H1 (cell line): Measurements from ENCODE around the gene EEIG1. TPM values are rescaled to one million over a fixed set of nuclear protein-coding genes. Genes with fewer than 3 reads are reported as not detected.

Source experiments
- CTCF ChIA-PET: fragments of 300-600 bp; sonication (Branson Sonifier 250); formaldehyde crosslinking; loops from one replicate; lab custom pipeline; 2021; ENCODE audit not compliant: partially characterized antibody; lab: Charles Lee
- POLR2A ChIA-PET: fragments of 300-600 bp; sonication (Branson Sonifier 250); formaldehyde crosslinking; loops from one replicate; lab custom pipeline; 2021; ENCODE audit warnings: inconsistent platforms; ENCODE audit not compliant: partially characterized antibody; lab: Charles Lee
- DNase-seq, 2 experiments: peaks; one replicate each; pipeline versions ENCODE4 v3.0.0 to v3.0.0-alpha.2; 2010 to 2022; ENCODE audit warnings: low spot score in 2 of 2, low read depth in 1 of 2, mixed read lengths in 1 of 2
- FAIRE-seq: peaks from 2 replicates; lab custom pipeline; 2011; peaks lifted over from hg19 to GRCh38; lab: Jason Lieb, UNC
- H2AFZ ChIP-seq: 2 replicates; pipeline ENCODE4 v1.8.1; 2012; ENCODE audit warnings: low read length, inconsistent platforms
- H2AK5ac ChIP-seq: 2 replicates; pipeline ENCODE4 v1.6.1; 2013; ENCODE audit warnings: low read depth, low read length
- H2BK120ac ChIP-seq: replicated peaks from 2 replicates; pipeline ENCODE3; 2013; ENCODE audit warnings: low read depth, low read length, inconsistent platforms
- H2BK12ac ChIP-seq: 2 replicates; pipeline ENCODE4 v1.6.1; 2013; ENCODE audit warnings: low read depth, low read length
- H2BK15ac ChIP-seq: 2 replicates; pipeline ENCODE4 v1.6.1; 2013; ENCODE audit warnings: low read length
- H2BK20ac ChIP-seq: 2 replicates; pipeline ENCODE4 v1.6.1; 2013; ENCODE audit warnings: low read length
- H2BK5ac ChIP-seq: 2 replicates; pipeline ENCODE4 v1.6.1; 2013; ENCODE audit warnings: low read depth, low read length
- H3K14ac ChIP-seq: 2 replicates; pipeline ENCODE4 v1.6.1; 2013; ENCODE audit warnings: inconsistent platforms; ENCODE audit not compliant: insufficient read length
- H3K18ac ChIP-seq: 2 replicates; pipeline ENCODE4 v1.6.1; 2013; ENCODE audit warnings: low read length; ENCODE audit errors: extremely low read depth
- H3K23ac ChIP-seq: 2 replicates; pipeline ENCODE4 v1.6.1; 2013; ENCODE audit warnings: inconsistent platforms; ENCODE audit not compliant: insufficient read length
- H3K23me2 ChIP-seq: 2 replicates; pipeline ENCODE4 v1.6.1; 2013; ENCODE audit warnings: low read depth, low read length
- H3K27ac ChIP-seq: 2 replicates; pipeline ENCODE4 v1.6.1; 2011; ENCODE audit warnings: low read depth, low read length, inconsistent platforms
- H3K27me3 ChIP-seq, 4 experiments: replicated peaks in 1 of 4; 1 replicate in 1 of 4; 2 replicates in 3 of 4; pipeline versions ENCODE4 v1.6.1 to v1.8.1; 2011 to 2013; ENCODE audit warnings: low read length in 3 of 4, mild to moderate bottlenecking in 3 of 4, inconsistent platforms in 2 of 4, mixed read lengths in 2 of 4, moderate library complexity in 1 of 4; ENCODE audit not compliant: control insufficient read depth in 3 of 4, insufficient read depth in 3 of 4; ENCODE audit errors: extremely low read depth in 1 of 4
- H3K36me3 ChIP-seq, 4 experiments: 2 replicates each; pipeline versions ENCODE4 v1.6.1 to v1.8.1; 2011 to 2013; ENCODE audit warnings: mild to moderate bottlenecking in 4 of 4, low read length in 3 of 4, moderate library complexity in 2 of 4, control low read depth in 1 of 4, inconsistent platforms in 1 of 4; ENCODE audit not compliant: insufficient read depth in 4 of 4, control insufficient read depth in 2 of 4
- H3K4ac ChIP-seq: replicated peaks from 2 replicates; pipeline ENCODE3; 2013; ENCODE audit warnings: low read length, low read depth, mixed read lengths, inconsistent platforms; ENCODE audit not compliant: insufficient read length
- H3K4me1 ChIP-seq, 4 experiments: replicated peaks in 1 of 4; 1 replicate in 1 of 4; 2 replicates in 3 of 4; pipeline versions ENCODE4 v1.6.1 to v1.8.1; 2011 to 2013; ENCODE audit warnings: low read length in 3 of 4, inconsistent platforms in 2 of 4, mixed read lengths in 1 of 4; ENCODE audit not compliant: insufficient read depth in 4 of 4, control insufficient read depth in 3 of 4
- H3K4me2 ChIP-seq, 2 experiments: 2 replicates each; pipeline versions ENCODE4 v1.6.1 to v1.8.1; 2011 to 2013; ENCODE audit warnings: low read depth in 2 of 2, low read length in 2 of 2, control low read depth in 1 of 2, inconsistent platforms in 1 of 2, mild to moderate bottlenecking in 1 of 2; ENCODE audit not compliant: insufficient read depth in 1 of 2
- H3K4me3 ChIP-seq, 4 experiments: fragments of 200-600, 300-600 bp in 1 of 4; sonication (generic), shearing (Covaris generic), sonication (Bioruptor Twin) in 1 of 4; 2 replicates each; pipeline versions ENCODE4 v1.5.1 to v1.8.1; 2011 to 2016; ENCODE audit warnings: low read length in 4 of 4, low read depth in 3 of 4, control low read depth in 2 of 4, inconsistent platforms in 2 of 4, mild to moderate bottlenecking in 2 of 4, mixed read lengths in 1 of 4, moderate library complexity in 1 of 4; ENCODE audit not compliant: insufficient read depth in 2 of 4; ENCODE audit errors: extremely low read depth in 1 of 4
- H3K56ac ChIP-seq: replicated peaks from 2 replicates; pipeline ENCODE3; 2013; ENCODE audit warnings: low read depth, mild to moderate bottlenecking, mixed read lengths, low read length, inconsistent platforms; ENCODE audit not compliant: insufficient read length
- H3K79me1 ChIP-seq: 2 replicates; pipeline ENCODE4 v1.6.1; 2013; ENCODE audit warnings: low read depth, low read length, control low read depth
- H3K79me2 ChIP-seq, 2 experiments: 2 replicates each; pipeline versions ENCODE4 v1.6.1 to v1.8.1; 2012 to 2013; ENCODE audit warnings: low read length in 2 of 2, mild to moderate bottlenecking in 2 of 2, inconsistent platforms in 1 of 2; ENCODE audit not compliant: insufficient read depth in 2 of 2, control insufficient read depth in 1 of 2
- H3K9ac ChIP-seq, 4 experiments: replicated peaks in 1 of 4; 1 replicate in 1 of 4; 2 replicates in 3 of 4; pipeline versions ENCODE4 v1.6.1 to v1.8.1; 2011 to 2013; ENCODE audit warnings: low read depth in 3 of 4, low read length in 3 of 4, control low read depth in 2 of 4, mild to moderate bottlenecking in 2 of 4, moderate library complexity in 2 of 4, inconsistent platforms in 1 of 4; ENCODE audit errors: extremely low read depth in 1 of 4
- H3K9me3 ChIP-seq, 2 experiments: 2 replicates each; pipeline versions ENCODE4 v1.6.1 to v1.8.1; 2012 to 2013; ENCODE audit warnings: mild to moderate bottlenecking in 2 of 2, moderate library complexity in 2 of 2, control low read depth in 1 of 2, inconsistent platforms in 1 of 2, low read depth in 1 of 2, low read length in 1 of 2, mixed read lengths in 1 of 2; ENCODE audit not compliant: insufficient read depth in 2 of 2
- H4K20me1 ChIP-seq, 2 experiments: replicated peaks in 1 of 2; 2 replicates each; pipeline versions ENCODE3 to v1.8.1; 2011 to 2013; ENCODE audit warnings: inconsistent platforms in 2 of 2, low read length in 2 of 2, mild to moderate bottlenecking in 1 of 2; ENCODE audit not compliant: insufficient read depth in 2 of 2, control insufficient read depth in 1 of 2
- H4K5ac ChIP-seq: 2 replicates; pipeline ENCODE4 v1.6.1; 2013; ENCODE audit warnings: low read length, low read depth, mixed read lengths, inconsistent platforms; ENCODE audit not compliant: insufficient read length
- H4K8ac ChIP-seq: 2 replicates; pipeline ENCODE4 v1.8.0; 2013; ENCODE audit warnings: mild to moderate bottlenecking, moderate library complexity, low read length, inconsistent platforms; ENCODE audit not compliant: insufficient read depth; ENCODE audit errors: extremely low read depth
- H4K91ac ChIP-seq: replicated peaks from 2 replicates; pipeline ENCODE3; 2013; ENCODE audit warnings: low read length, mixed read lengths, inconsistent platforms; ENCODE audit not compliant: insufficient read length
- CTCF ChIP-seq, 3 experiments: IDR thresholded peaks; 1 replicate in 2 of 3; 2 replicates in 1 of 3; pipeline versions ENCODE4 v1.5.1 to v1.6.1; 2011; ENCODE audit warnings: low read length in 3 of 3, mild to moderate bottlenecking in 3 of 3, inconsistent platforms in 2 of 3, low read depth in 1 of 3, moderate library complexity in 1 of 3; ENCODE audit not compliant: insufficient read depth in 1 of 3; ENCODE audit errors: control extremely low read depth in 1 of 3
- FOSL1 ChIP-seq: IDR thresholded peaks from 2 replicates; pipeline ENCODE4 v1.6.1; 2011; ENCODE audit warnings: mild to moderate bottlenecking, low read depth, low read length, moderate library complexity; ENCODE audit not compliant: insufficient read depth
- RNF2 ChIP-seq: fragments of 200-900, 300-1000 bp; sonication (generic); IDR thresholded peaks from 2 replicates; pipeline ENCODE4 v1.7.1; 2016; ENCODE audit warnings: borderline replicate concordance, low read depth, mild to moderate bottlenecking, antibody characterized with exemption, low read length; ENCODE audit not compliant: poor library complexity, severe bottlenecking; ENCODE audit errors: missing control alignments
- SIN3A ChIP-seq, 2 experiments: IDR thresholded peaks in 1 of 2; conservative IDR thresholded peaks in 1 of 2; 2 replicates each; pipeline ENCODE4 v1.6.1; 2011 to 2012; ENCODE audit warnings: low read length in 2 of 2, improper control_type of control experiment in 1 of 2, low read depth in 1 of 2, mild to moderate bottlenecking in 1 of 2
- TAF1 ChIP-seq: IDR thresholded peaks from 2 replicates; pipeline ENCODE4 v1.6.1; 2011; ENCODE audit warnings: mild to moderate bottlenecking, low read depth, low read length
- TEAD4 ChIP-seq: IDR thresholded peaks from 2 replicates; pipeline ENCODE4 v1.6.1; 2012; ENCODE audit warnings: low read depth, low read length, inconsistent platforms, mixed read lengths
- WGBS, 2 experiments: shearing (Covaris generic) in 1 of 2; methylation state at CpG; one replicate each; pipeline versions ENCODE4 v1.1.6 to v1.1.7; 2013 to 2015; ENCODE audit warnings: low lambda C conversion rate in 2 of 2, mixed read lengths in 2 of 2, inconsistent platforms in 1 of 2, low coverage in 1 of 2, missing lambda C conversion rate in 1 of 2; ENCODE audit not compliant: insufficient replicate concordance in 2 of 2, insufficient coverage in 1 of 2, insufficient read length in 1 of 2; ENCODE audit errors: extremely low coverage in 1 of 2, missing lambda C conversion rate in 1 of 2; 5-methylcytosine and 5-hydroxymethylcytosine counted together
- polyA plus RNA-seq, 7 experiments: library from polyadenylated mRNA; depleted of rRNA in 3 of 7; stranded (reverse) in 5 of 7; unstranded in 2 of 7; fragments of >200 nt in 5 of 7; fragments of 200-250 nt in 2 of 7; gene quantifications; 1 replicate in 5 of 7; 2 replicates in 1 of 7; 4 replicates in 1 of 7; pipeline versions ENCODE4 v1.2.1 to v1.2.3, GENCODE V29; 2011 to 2013; ENCODE audit warnings: missing spikeins in 2 of 7, mixed read lengths in 2 of 7
- total RNA-seq: library from RNA; stranded (reverse); fragmentation: NEBNext Ultra II Directional; extraction: Animal tissue kit (Norgen Biotek cat#: 25700); gene quantifications from 2 replicates; pipeline ENCODE4 v1.2.1, GENCODE V29; 2021

Gene EEIG1
- total and polyA plus RNA-seq, 2 of the 8 experiments (the other 6 are each of a cell fraction or from before 2014, with no cell fraction given) = 29.8 to 50.8 TPM

GRCh38 chr9:127977884-127978647 lies 2.7 kb downstream of the EEIG1 start:
- peaks cover 52 to 54% of the 10 kb centered on the region in 2 experiments for H4K20me1 ChIP-seq
- POLR2A ChIA-PET = interaction anchor here (0.8 to 3.6 kb wide), 10 partner anchors 7 to 124 kb away, joined by 3 to 9 read pairs (median 4); partner anchors contain the start of gene PIP5KL1
- peak overlapping the region in 3 of 4 experiments; percentile 32 to 99 (median 40); a peak in 7 of 8 replicates for H3K4me3 ChIP-seq

More at GRCh38 chr9:127977884-127978647, 2.7 kb downstream of the EEIG1 start:
- Histone ChIP-seq H3K27me3 (no peaks in the 10 kb centered on the region), H2BK12ac (no peak overlapping the region), H3K36me3 (no peaks in the 10 kb centered on the region), H3K27ac (no peak overlapping the region), H2BK15ac (no peak overlapping the region), H2AK5ac (peak overlapping the region; percentile 3; the same call in 1 of the 2 replicates), H3K9ac (peak overlapping the region in 1 of 4 experiments; percentile 58; a peak in 2 of 7 replicates), H3K4me1 (peaks cover 4 to 48% (median 38%) of the 10 kb centered on the region in 4 experiments), H3K4ac (no peak overlapping the region), H2BK5ac (peak overlapping the region; percentile 39), H3K79me2 (peaks cover 22 to 69% of the 10 kb centered on the region in 2 experiments), H3K56ac (no peak overlapping the region), H3K14ac (no peak overlapping the region), H3K23ac (no peak overlapping the region), H3K79me1 (peaks cover 47% of the 10 kb centered on the region), H4K5ac (no peak overlapping the region), H4K8ac (peak overlapping the region; percentile 29; the same call in 1 of the 2 replicates), H2BK20ac (no peak overlapping the region), H3K9me3 (no peaks in the 10 kb centered on the region), H3K4me2 (peak overlapping the region; percentile 73 to 97), H2AFZ (no peak overlapping the region), H4K91ac (peak overlapping the region; percentile 39), H3K18ac (peak overlapping the region; percentile 75), H2BK120ac (no peak overlapping the region), H3K23me2 (peaks cover 7% of the 10 kb centered on the region; the same call in 1 of the 2 replicates)
- CTCF ChIA-PET = interaction anchor here (0.9 to 7.9 kb wide), 12 partner anchors 16 to 139 kb away, joined by 3 to 55 read pairs (median 8); partner anchors contain the start of gene NAIF1
- WGBS, 2 experiments = 71% methylated on average over 12 of the region's 12 CpGs; no CpG with 5 or more reads in 1 of the 2 experiments
- TF ChIP-seq FOSL1 = no peak
- peak; percentile 25; the same call in 1 of the 2 replicates for TF ChIP-seq TEAD4
- peak in 1 of 3 experiments; percentile 28; a peak in 1 of 4 replicates for TF ChIP-seq CTCF (IDR thresholded peaks at IDR 0.05; ENCODE audit: control extremely low read depth in 1 of 3, insufficient read depth in 1 of 3, low read depth in 1 of 3, low read length in 3 of 3)
- 0 out of 4 replicates have a peak, but pooled peaks of 1 of the 2 experiments have one; percentile 59 for TF ChIP-seq SIN3A (conservative IDR thresholded peaks at IDR 0.05 in 1 of 2, IDR thresholded peaks at IDR 0.05 in 1 of 2; ENCODE audit: low read depth in 1 of 2, low read length in 2 of 2)
- peak; percentile 58; the same call in 1 of the 2 replicates for TF ChIP-seq TAF1
- no peak for TF ChIP-seq RNF2
- DNase-seq (no peak), FAIRE-seq (no peak)
